ENCODE measurements around the gene SPNS2.

- no peak for TF ChIP-seq CTCF (IDR thresholded peaks at IDR 0.05)
- TF ChIP-seq ZFX (IDR thresholded peaks at IDR 0.05; ENCODE audit: borderline replicate concordance), result no peak
Observed at GRCh38 chr17:4520894-4521600, 22.4 kb downstream of the SPNS2 start.

All from 22Rv1 (cell line).